ENCODE results near the gene CPN2. TPM values are rescaled to one million over a fixed set of nuclear protein-coding genes. Genes with fewer than 3 reads are reported as not detected.

The CPN2 gene
- total RNA-seq, 4 donors from 2014 or later: 0.24 to 0.50 TPM; not detected in 2

- ATAC-seq (ENCODE audit: low FRiP score) (no peak), DNase-seq (ENCODE audit: low spot score) (no peak)
- TF ChIP-seq, protein P1, sequence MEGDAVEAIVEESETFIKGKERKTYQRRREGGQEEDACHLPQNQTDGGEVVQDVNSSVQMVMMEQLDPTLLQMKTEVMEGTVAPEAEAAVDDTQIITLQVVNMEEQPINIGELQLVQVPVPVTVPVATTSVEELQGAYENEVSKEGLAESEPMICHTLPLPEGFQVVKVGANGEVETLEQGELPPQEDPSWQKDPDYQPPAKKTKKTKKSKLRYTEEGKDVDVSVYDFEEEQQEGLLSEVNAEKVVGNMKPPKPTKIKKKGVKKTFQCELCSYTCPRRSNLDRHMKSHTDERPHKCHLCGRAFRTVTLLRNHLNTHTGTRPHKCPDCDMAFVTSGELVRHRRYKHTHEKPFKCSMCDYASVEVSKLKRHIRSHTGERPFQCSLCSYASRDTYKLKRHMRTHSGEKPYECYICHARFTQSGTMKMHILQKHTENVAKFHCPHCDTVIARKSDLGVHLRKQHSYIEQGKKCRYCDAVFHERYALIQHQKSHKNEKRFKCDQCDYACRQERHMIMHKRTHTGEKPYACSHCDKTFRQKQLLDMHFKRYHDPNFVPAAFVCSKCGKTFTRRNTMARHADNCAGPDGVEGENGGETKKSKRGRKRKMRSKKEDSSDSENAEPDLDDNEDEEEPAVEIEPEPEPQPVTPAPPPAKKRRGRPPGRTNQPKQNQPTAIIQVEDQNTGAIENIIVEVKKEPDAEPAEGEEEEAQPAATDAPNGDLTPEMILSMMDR (IDR thresholded peaks at IDR 0.05): no peak
These were observed 46.8 kb downstream of the CPN2 start for GRCh38 chr3:194304186-194304917.

DNA sequence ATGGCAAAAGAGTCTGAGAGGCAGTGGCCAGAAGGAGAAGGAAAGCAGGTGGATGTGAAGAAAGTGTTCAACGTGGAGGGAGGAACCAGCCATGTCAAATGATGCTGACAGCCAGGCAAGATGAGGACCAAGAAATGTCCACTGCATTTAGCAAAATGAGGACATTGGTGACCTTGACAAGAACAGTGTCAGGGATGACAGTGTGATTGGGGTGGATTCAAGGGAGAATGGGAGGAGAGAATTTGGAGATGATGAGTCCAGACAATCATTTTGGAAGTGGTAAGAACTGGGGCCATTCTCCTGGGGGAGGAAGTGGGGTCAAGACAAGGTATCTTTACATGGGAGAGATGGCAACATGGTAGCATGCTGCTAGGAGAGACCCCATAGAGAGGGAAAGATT, 47.4 kb downstream of the CPN2 start:
- TF ChIP-seq, protein P1 (IDR thresholded peaks at IDR 0.05): no peak
- DNase-seq (ENCODE audit: low spot score): no peak
- ATAC-seq (ENCODE audit: low FRiP score): no peak

GRCh38 chr3:194301730-194302129, 49.4 kb downstream of the CPN2 start:
- TF ChIP-seq, protein P1 (IDR thresholded peaks at IDR 0.05): no peak
- no peak for ATAC-seq (ENCODE audit: low FRiP score)

GRCh38 chr3:194300936-194301335, 50.2 kb downstream of the CPN2 start:
- no peak for DNase-seq (ENCODE audit: low spot score)
- no peak for ATAC-seq (ENCODE audit: low FRiP score)
- TF ChIP-seq, protein P1 (IDR thresholded peaks at IDR 0.05): no peak

More at GRCh38 chr3:194301730-194302129, 49.4 kb downstream of the CPN2 start:
- no peak for DNase-seq (ENCODE audit: low spot score)

GRCh38 chr3:194300382-194300758, 50.8 kb downstream of the CPN2 start:
- ATAC-seq (ENCODE audit: low FRiP score): peak; percentile 77
- TF ChIP-seq, protein P1 (IDR thresholded peaks at IDR 0.05): no peak
- DNase-seq (ENCODE audit: low spot score): peak; percentile 39

GRCh38 chr3:194298331-194299227, 52.5 kb downstream of the CPN2 start:
- ATAC-seq (ENCODE audit: low FRiP score) (no peak), DNase-seq (ENCODE audit: low spot score) (no peak)
- TF ChIP-seq, protein P1 (IDR thresholded peaks at IDR 0.05): no peak
